K562 (cell line): ENCODE measurements around the gene HIRIP3. TPM values are rescaled to one million over a fixed set of nuclear protein-coding genes. Genes with fewer than 3 reads are reported as not detected.

ENCODE experiments used
- ATAC-seq: fragments of 200-7000 bp; cut with Tn5 transposase; 3 replicates; pipeline ENCODE4 v1.9.1; 2020; ENCODE audit warnings: moderate library complexity
- BruUV-seq: library from RNA; stranded (reverse); fragments of 400-500 nt; replicated peaks from 2 replicates; lab custom pipeline; 2021; lab: Mats Ljungman, UMichigan
- CTCF ChIA-PET: fragments of 300-600 bp; formaldehyde crosslinking; extraction: SDS; loops from one replicate; lab custom pipeline; 2021; ENCODE audit warnings: low intra/inter-chr PET ratio; lab: Yijun Ruan, JAX
- POLR2A ChIA-PET: fragments of 300-600, 350-650 bp; sonication (Branson Sonifier 250); formaldehyde crosslinking; extraction: SDS; loops from one replicate; lab custom pipeline; 2021; ENCODE audit warnings: antibody characterized with exemption, inconsistent platforms; lab: Yijun Ruan, JAX
- DNase-seq, 4 experiments: peaks; one replicate each; pipeline versions ENCODE4 v3.0.0 to v3.0.0-alpha.2; 2011 to 2018; ENCODE audit warnings: low spot score in 3 of 4, mixed read lengths in 3 of 4; ENCODE audit errors: extremely low read depth in 1 of 4
- FAIRE-seq: peaks from 2 replicates; lab custom pipeline; 2011; peaks lifted over from hg19 to GRCh38; lab: Jason Lieb, UNC
- H2AFZ ChIP-seq: 2 replicates; pipeline ENCODE4 v1.6.0; 2011; ENCODE audit warnings: low read depth, low read length, control low read depth, inconsistent platforms
- H3K27ac ChIP-seq: fragments of 200-600 bp; 3 replicates; pipeline ENCODE4 v1.8.0; 2011; ENCODE audit warnings: low read depth, mild to moderate bottlenecking, control low read depth, inconsistent platforms, low read length, moderate library complexity, mixed read lengths; ENCODE audit errors: extremely low read depth
- H3K27me3 ChIP-seq, 2 experiments: fragments of 300-600 bp in 1 of 2; 2 replicates in 1 of 2; 3 replicates in 1 of 2; pipeline versions ENCODE4 v1.6.0 to v1.8.0; 2011; ENCODE audit warnings: inconsistent platforms in 2 of 2, low read length in 2 of 2, mild to moderate bottlenecking in 1 of 2, mixed read lengths in 1 of 2, moderate library complexity in 1 of 2; ENCODE audit not compliant: control insufficient read depth in 2 of 2, insufficient read depth in 2 of 2
- H3K36me3 ChIP-seq: fragments of 300-600 bp; 3 replicates; pipeline ENCODE4 v1.8.0; 2011; ENCODE audit warnings: mild to moderate bottlenecking, low read length, inconsistent platforms; ENCODE audit not compliant: control insufficient read depth, insufficient read depth
- H3K4me1 ChIP-seq, 2 experiments: fragments of 200-600 bp in 1 of 2; replicated peaks in 1 of 2; 2 replicates in 1 of 2; 3 replicates in 1 of 2; pipeline versions ENCODE4 v1.5.1 to v1.8.0; 2011; ENCODE audit warnings: inconsistent platforms in 2 of 2, low read length in 2 of 2, mild to moderate bottlenecking in 1 of 2, mixed read lengths in 1 of 2, moderate library complexity in 1 of 2; ENCODE audit not compliant: control insufficient read depth in 2 of 2, insufficient read depth in 2 of 2
- H3K4me2 ChIP-seq: 2 replicates; pipeline ENCODE4 v1.6.1; 2011; ENCODE audit warnings: low read length, control low read depth, inconsistent platforms, mixed read lengths; ENCODE audit not compliant: insufficient read depth
- H3K4me3 ChIP-seq: fragments of 200-600 bp; sonication (generic), shearing (Covaris generic); 2 replicates; pipeline ENCODE4 v1.5.1; 2016; ENCODE audit warnings: control low read depth, inconsistent platforms
- H3K79me2 ChIP-seq: fragments of 200-600 bp; 3 replicates; pipeline ENCODE4 v1.8.0; 2011; ENCODE audit warnings: low read length, inconsistent platforms; ENCODE audit not compliant: control insufficient read depth, insufficient read depth
- H3K9ac ChIP-seq, 2 experiments: 2 replicates each; pipeline versions ENCODE4 v1.6.0 to v1.6.1; 2011; ENCODE audit warnings: low read depth in 2 of 2, low read length in 2 of 2, control low read depth in 1 of 2, inconsistent platforms in 1 of 2, mild to moderate bottlenecking in 1 of 2, mixed read lengths in 1 of 2; ENCODE audit not compliant: insufficient read depth in 1 of 2
- H3K9me1 ChIP-seq: one replicate; pipeline ENCODE4 v1.6.0; 2011; ENCODE audit warnings: inconsistent platforms, mild to moderate bottlenecking, low read length, moderate library complexity; ENCODE audit not compliant: control insufficient read depth, insufficient read depth
- H3K9me3 ChIP-seq: replicated peaks from 2 replicates; pipeline ENCODE4 v1.5.1; 2011; ENCODE audit warnings: low read depth, low read length, inconsistent platforms; ENCODE audit not compliant: control insufficient read depth, insufficient read depth
- H4K20me1 ChIP-seq: replicated peaks from 2 replicates; pipeline ENCODE4 v1.6.1; 2011; ENCODE audit warnings: low read length, inconsistent platforms, mixed read lengths; ENCODE audit not compliant: control insufficient read depth, insufficient read depth
- ARHGAP35 ChIP-seq: fragments of 450-650 bp; IDR thresholded peaks from 2 replicates; pipeline ENCODE4 v1.6.1; 2018; ENCODE audit not compliant: partially characterized antibody
- ARID2 ChIP-seq: fragments of 450-650 bp; IDR thresholded peaks from 2 replicates; pipeline ENCODE4 v1.6.1; 2017; ENCODE audit warnings: antibody characterized with exemption, mild to moderate bottlenecking
- BRD9 ChIP-seq: fragments of 450-650 bp; IDR thresholded peaks from 2 replicates; pipeline ENCODE4 v1.6.1; 2018; ENCODE audit warnings: low read depth; ENCODE audit not compliant: partially characterized antibody
- ELF1 ChIP-seq: fragments of 200-800 bp; sonication (Bioruptor generic); IDR thresholded peaks from 2 replicates; pipeline ENCODE4 v1.6.1; 2016; ENCODE audit warnings: missing genetic modification characterization, missing compliant biosample characterization
- HEY1 ChIP-seq: fragments of 250-450 bp; sonication (Bioruptor Pico); IDR thresholded peaks from 2 replicates; pipeline ENCODE4 v1.5.0; 2020; ENCODE audit warnings: mild to moderate bottlenecking, moderate library complexity, borderline replicate concordance
- HLTF ChIP-seq: fragments of 450-650 bp; IDR thresholded peaks from 2 replicates; pipeline ENCODE4 v1.6.1; 2016
- HNRNPL ChIP-seq: fragments of 200-400 bp; formaldehyde crosslinking; IDR thresholded peaks from 2 replicates; pipeline ENCODE4 v1.6.1; 2017; ENCODE audit warnings: low read depth, mild to moderate bottlenecking, low read length
- ID3 ChIP-seq, 2 experiments: fragments of 250-450 bp in 1 of 2; fragments of 450-650 bp in 1 of 2; sonication (Bioruptor Pico) in 1 of 2; IDR thresholded peaks; 2 replicates each; pipeline versions ENCODE4 v1.6.1 to v1.8.0; 2016 to 2021; ENCODE audit warnings: mild to moderate bottlenecking in 2 of 2, moderate library complexity in 2 of 2, missing compliant biosample characterization in 1 of 2, missing genetic modification characterization in 1 of 2
- NRF1 ChIP-seq, 2 experiments: fragments of 450-650 bp; IDR thresholded peaks in 1 of 2; conservative IDR thresholded peaks in 1 of 2; 2 replicates each; pipeline ENCODE4 v1.6.1; 2014; ENCODE audit warnings: mild to moderate bottlenecking in 2 of 2
- PHF20 ChIP-seq: fragments of 450-650 bp; IDR thresholded peaks from 2 replicates; pipeline ENCODE4 v1.6.1; 2018; ENCODE audit not compliant: partially characterized antibody
- TAF1 ChIP-seq: IDR thresholded peaks from 2 replicates; pipeline ENCODE4 v1.6.1; 2011; ENCODE audit warnings: mild to moderate bottlenecking, low read length, moderate library complexity; ENCODE audit not compliant: insufficient read depth, control insufficient read depth, severe bottlenecking; ENCODE audit errors: extremely low read depth
- ZFP30 ChIP-seq: fragments of 250-450 bp; sonication (Bioruptor Pico); IDR thresholded peaks from 2 replicates; pipeline ENCODE4 v1.8.0; 2022; ENCODE audit warnings: moderate library complexity, mild to moderate bottlenecking, inconsistent platforms, borderline replicate concordance
- ZNF197 ChIP-seq: fragments of 200-800 bp; sonication (Bioruptor generic); IDR thresholded peaks from 2 replicates; pipeline ENCODE4 v1.6.1; 2016; ENCODE audit warnings: low read depth, missing genetic modification characterization, missing compliant biosample characterization
- ZNF41 ChIP-seq: fragments of 250-450 bp; sonication (Bioruptor Pico); conservative IDR thresholded peaks from 2 replicates; pipeline ENCODE4 v1.4.0; 2020; ENCODE audit warnings: mild to moderate bottlenecking
- WGBS: fragments of 100-300 bp; shearing (Covaris generic); methylation state at CpG from one replicate; pipeline ENCODE4 v1.1.6; 2016; ENCODE audit warnings: low coverage, mixed read lengths; ENCODE audit not compliant: insufficient coverage; ENCODE audit errors: missing lambda C conversion rate; 5-methylcytosine and 5-hydroxymethylcytosine counted together
- in situ Hi-C: fragments of 300-500 bp; cut with MboI; formaldehyde crosslinking; loops from 4 replicates; pipeline ENCODE4 v1.15.0; 2018; ENCODE audit warnings: inconsistent platforms, mixed read lengths
- intact Hi-C: fragments of 100-400 bp; cut with micrococcal nuclease; formaldehyde crosslinking; loops from 2 replicates; pipeline ENCODE4 v1.14.2; 2022
- polyA plus RNA-seq, 8 experiments: library from polyadenylated mRNA; depleted of rRNA in 4 of 8; stranded (reverse) in 5 of 8; unstranded in 3 of 8; fragments of >200 nt; fragmentation: Nextera tagmentation in 2 of 8; fragmentation: Illumina TruSeq in 1 of 8; extraction: Ambion mirVana in 2 of 8; extraction: Trizol in 1 of 8; gene quantifications; 2 replicates each; pipeline versions ENCODE4 v1.2.1 to v1.2.3, GENCODE V29; 2011 to 2014; ENCODE audit warnings: inconsistent platforms in 1 of 8, missing spikeins in 1 of 8
- total RNA-seq, 7 experiments: library from RNA; depleted of rRNA in 6 of 7; stranded (reverse); fragments of >200 nt in 6 of 7; fragmentation: Illumina TruSeq in 2 of 7; extraction: Trizol in 2 of 7; gene quantifications; 2 replicates each; pipeline versions ENCODE4 v1.2.1 to v1.2.3, GENCODE V29; 2011 to 2021; ENCODE audit warnings: low replicate concordance in 1 of 7

The HIRIP3 gene
- total and polyA plus RNA-seq, 9 of the 15 experiments (the other 6 are each of a cell fraction or from before 2014, with no cell fraction given) = 3.3 to 38.2 (median 18.2) TPM

DNA sequence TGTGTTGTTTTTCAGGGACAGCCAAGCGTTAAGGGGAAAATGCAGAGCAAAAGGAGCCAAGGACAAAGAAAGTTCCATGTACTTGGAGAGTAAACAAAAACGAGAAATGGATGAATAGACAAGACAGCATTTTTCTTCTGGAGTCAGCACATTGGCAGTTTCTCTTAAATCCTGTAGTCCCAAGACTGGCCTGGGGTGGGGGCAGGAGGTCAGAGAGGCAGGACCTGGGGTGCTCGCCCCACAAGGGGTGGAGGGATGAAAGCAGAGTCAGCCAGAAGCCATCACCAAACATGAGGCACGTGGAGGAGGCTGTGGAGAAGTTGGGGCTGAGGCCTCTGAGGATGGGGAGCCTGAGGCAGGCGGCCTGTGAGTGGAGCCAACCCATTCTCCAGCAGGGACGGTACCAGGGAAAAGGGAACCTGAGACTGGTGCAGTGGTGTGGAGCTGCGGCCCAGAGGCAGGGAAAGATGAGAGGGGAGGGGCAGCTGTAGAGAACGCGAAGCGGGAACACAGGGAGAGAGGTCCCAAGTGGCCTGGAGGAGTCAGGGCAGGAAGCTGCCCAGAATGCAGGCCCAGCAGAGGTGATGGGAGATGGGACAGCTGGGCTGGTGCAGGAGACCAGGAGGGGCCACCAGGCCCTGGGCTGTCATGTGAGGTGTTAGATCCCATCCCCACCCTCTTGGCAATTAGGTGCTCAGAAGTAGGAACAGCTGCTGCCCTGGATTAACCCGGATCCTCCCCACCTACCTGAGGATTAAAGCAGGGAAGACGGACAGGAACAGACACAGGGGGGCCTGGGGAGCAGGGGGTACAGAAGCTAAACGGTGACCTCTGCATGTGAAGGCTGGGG is 32.4 kb upstream of the HIRIP3 start:
- FAIRE-seq (no peak), DNase-seq (no peak), ATAC-seq (no peak)
- Histone ChIP-seq H2AFZ (no peak overlapping the region), H3K36me3 (no peaks in the 10 kb centered on the region), H3K4me3 (no peak overlapping the region), H3K27me3 (peaks cover 17 to 79% of the 10 kb centered on the region in 2 experiments), H3K9me3 (no peaks in the 10 kb centered on the region), H3K4me1 (peaks cover 0 to 31% of the 10 kb centered on the region in 2 experiments; a peak in 2 of 5 replicates), H3K9me1 (peaks cover 4% of the 10 kb centered on the region), H3K9ac (no peak overlapping the region), H3K79me2 (no peaks in the 10 kb centered on the region), H4K20me1 (peaks cover 13% of the 10 kb centered on the region; the same call in 1 of the 2 replicates), H3K27ac (no peak overlapping the region), H3K4me2 (no peak overlapping the region)
- intact Hi-C loops (loop anchor here (10.0 kb wide), 1 partner anchor 213 kb away; the partner anchor contains the start of genes PAGR1 and PRRT2), in situ Hi-C loops (loop anchor here (10.0 kb wide), 1 partner anchor 333 kb away; no protein-coding TSS in a partner anchor)
- POLR2A ChIA-PET = no interaction called here
- TF ChIP-seq ID3 (CRISPR knock-in tag; IDR thresholded peaks at IDR 0.05) = no peak
- TF ChIP-seq ID3 (tag; IDR thresholded peaks at IDR 0.05) = no peak
- TF ChIP-seq ZFP30 (CRISPR knock-in tag) = no peak
- no peak for TF ChIP-seq NRF1 (conservative IDR thresholded peaks at IDR 0.05 in 1 of 2, IDR thresholded peaks at IDR 0.05 in 1 of 2)
- no peak for TF ChIP-seq HLTF
- TF ChIP-seq HEY1 (CRISPR knock-in tag) = no peak
- TF ChIP-seq ELF1 = no peak
- no peak for TF ChIP-seq ARID2
- no peak for TF ChIP-seq ZNF197 (CRISPR knock-in tag)
- no peak for TF ChIP-seq ZNF41 (CRISPR knock-in tag)
- no peak for TF ChIP-seq PHF20
- no peak for TF ChIP-seq ARHGAP35
- no peak for TF ChIP-seq TAF1
- TF ChIP-seq BRD9 = no peak
- no peak for TF ChIP-seq HNRNPL
- 0% methylated on average over 9 of the region's 13 CpGs for WGBS
- CTCF ChIA-PET = no interaction called here
- BruUV-seq = no TSS peak
